HG02571 (cell line): ENCODE results near the gene SLC25A24.

ENCODE experiments used
- ATAC-seq: cut with Tn5 transposase; IDR thresholded peaks from one replicate; pipeline ENCODE4 v1.9.1; 2021; ENCODE audit warnings: mild to moderate bottlenecking, moderate library complexity; ENCODE audit not compliant: unreplicated experiment

The SLC25A24 gene

GRCh38 chr1:108107658-108108057 lies 92.5 kb downstream of the SLC25A24 start:
- no peak for ATAC-seq

GRCh38 chr1:108106775-108107174 lies 93.4 kb downstream of the SLC25A24 start:
- no peak for ATAC-seq

GRCh38 chr1:108100148-108100547 lies 100.0 kb downstream of the SLC25A24 start:
- no peak for ATAC-seq

- no peak for ATAC-seq
Observed at GRCh38 chr1:108097018-108097417, 103.1 kb downstream of the SLC25A24 start.

- no peak for ATAC-seq
Observed at GRCh38 chr1:108096089-108096488, 104.1 kb downstream of the SLC25A24 start.

- no peak for ATAC-seq
Observed at GRCh38 chr1:108089477-108089876, 110.7 kb downstream of the SLC25A24 start.

GRCh38 chr1:108085628-108086027 lies 114.5 kb downstream of the SLC25A24 start:
- ATAC-seq, result no peak

GRCh38 chr1:108084866-108085477 lies 115.2 kb downstream of the SLC25A24 start:
- ATAC-seq, result no peak
